Large intestine (tissue), 12 donors: ENCODE measurements around the gene OR5M11. TPM values are rescaled to one million over a fixed set of nuclear protein-coding genes. Genes with fewer than 3 reads are reported as not detected.
"Not testable (repeated sequence)": the region's sequence is repeated elsewhere in the genome, so short reads cannot be mapped to it uniquely, and the experiment has no call there.

Experiments
- DNase-seq, 2 donors: peaks; one replicate each; pipeline versions ENCODE4 v3.0.0 to v3.0.0-alpha.2; 2013
- H3K27ac ChIP-seq: one replicate; pipeline ENCODE4 v1.5.1; 2013; ENCODE audit warnings: low read length
- H3K27me3 ChIP-seq: 2 replicates; pipeline ENCODE4 v1.6.1; 2013; ENCODE audit warnings: low read length; ENCODE audit not compliant: control insufficient read depth, insufficient read depth
- H3K36me3 ChIP-seq: 2 replicates; pipeline ENCODE4 v1.6.1; 2013; ENCODE audit warnings: low read length; ENCODE audit not compliant: control insufficient read depth, insufficient read depth
- H3K4me1 ChIP-seq: one replicate; pipeline ENCODE4 v1.6.1; 2013; ENCODE audit warnings: low read length; ENCODE audit not compliant: control insufficient read depth, insufficient read depth
- H3K4me3 ChIP-seq: one replicate; pipeline ENCODE4 v1.5.1; 2013; ENCODE audit warnings: low read length
- H3K9me3 ChIP-seq: one replicate; pipeline ENCODE4 v1.6.1; 2013; ENCODE audit warnings: mild to moderate bottlenecking, low read depth, low read length, moderate library complexity; ENCODE audit not compliant: control insufficient read depth
- WGBS: methylation state at CpG from one replicate; pipeline ENCODE4 v1.1.5; 2013; ENCODE audit warnings: low lambda C conversion rate; ENCODE audit not compliant: insufficient coverage; 5-methylcytosine and 5-hydroxymethylcytosine counted together
- long read RNA-seq, 11 donors: transcript quantifications; one replicate each; lab custom pipeline, GENCODE V29; 2026
- polyA plus RNA-seq: library from polyadenylated mRNA; unstranded; fragments of 120-200 nt; gene quantifications from one replicate; pipeline ENCODE4 v1.2.1, GENCODE V29; 2013

Gene OR5M11
- polyA plus RNA-seq = not detected
- long read RNA-seq, donor 1 = 0 reads
- long read RNA-seq, donor 2 = 0 reads
- long read RNA-seq, donor 3 = 0 reads
- long read RNA-seq, donor 4 = 0 reads
- long read RNA-seq, donor 5 = 0 reads
- long read RNA-seq, donor 6 = 0 reads
- long read RNA-seq, donor 7 = 0 reads
- long read RNA-seq, donor 8 = 0 reads
- long read RNA-seq, donor 9 = 0 reads
- long read RNA-seq, donor 10 = 0 reads
- long read RNA-seq, donor 11 = 0 reads

- Histone ChIP-seq H3K9me3 (no peaks in the 10 kb centered on the region), H3K4me3 (no peak within 1 kb of the TSS), H3K27ac (no peak within 1 kb of the TSS), H3K4me1 (no peaks in the 10 kb centered on the region), H3K27me3 (no peaks in the 10 kb centered on the region), H3K36me3 (no peaks in the 10 kb centered on the region)
- no peak for DNase-seq
- WGBS = no CpG with 5 or more reads among the region's 2 CpGs
Measured at GRCh38 chr11:56543157-56543556, at the start of gene OR5M11. Gene OR5M11 (minus strand): TSS chr11:56543257. CDS start chr11:56543257, 0 bp downstream.

GRCh38 chr11:56592088-56592717 is 49.1 kb upstream of the OR5M11 start:
- not testable (repeated sequence) for H3K36me3 ChIP-seq, H3K9me3 ChIP-seq, H3K4me3 ChIP-seq, H3K4me1 ChIP-seq, DNase-seq, H3K27me3 ChIP-seq, H3K27ac ChIP-seq
- WGBS = no CpG with 5 or more reads among the region's 20 CpGs

GRCh38 chr11:56577621-56578020 is 34.6 kb upstream of the OR5M11 start, which contains the start of gene OR5M10:
Gene OR5M10 (minus strand): TSS chr11:56577721. CDS start chr11:56577721, 0 bp downstream.
- Histone ChIP-seq H3K36me3 (no peaks in the 10 kb centered on the region), H3K4me3 (no peak within 1 kb of the TSS), H3K27ac (no peak within 1 kb of the TSS), H3K27me3 (no peaks in the 10 kb centered on the region), H3K4me1 (no peaks in the 10 kb centered on the region), H3K9me3 (no peaks in the 10 kb centered on the region)
- 25% methylated on average over 1 of the region's 3 CpGs for WGBS
- no peak for DNase-seq

GRCh38 chr11:56558574-56558973 is 15.5 kb upstream of the OR5M11 start:
- no peaks in the 10 kb centered on the region for H3K27me3 ChIP-seq
- H3K4me3 ChIP-seq = no peak overlapping the region
- peak; percentile 22 to 73 for DNase-seq
- no peaks in the 10 kb centered on the region for H3K36me3 ChIP-seq
- no peaks in the 10 kb centered on the region for H3K4me1 ChIP-seq
- WGBS = 10% methylated on average over 2 of the region's 6 CpGs
- H3K27ac ChIP-seq = no peak overlapping the region
- no peaks in the 10 kb centered on the region for H3K9me3 ChIP-seq

GRCh38 chr11:56554691-56555090 is 11.6 kb upstream of the OR5M11 start:
- not testable (repeated sequence) for H3K36me3 ChIP-seq, H3K27ac ChIP-seq, H3K4me1 ChIP-seq, H3K9me3 ChIP-seq, H3K27me3 ChIP-seq, DNase-seq, H3K4me3 ChIP-seq
- WGBS = no CpG with 5 or more reads among the region's 13 CpGs

DNA sequence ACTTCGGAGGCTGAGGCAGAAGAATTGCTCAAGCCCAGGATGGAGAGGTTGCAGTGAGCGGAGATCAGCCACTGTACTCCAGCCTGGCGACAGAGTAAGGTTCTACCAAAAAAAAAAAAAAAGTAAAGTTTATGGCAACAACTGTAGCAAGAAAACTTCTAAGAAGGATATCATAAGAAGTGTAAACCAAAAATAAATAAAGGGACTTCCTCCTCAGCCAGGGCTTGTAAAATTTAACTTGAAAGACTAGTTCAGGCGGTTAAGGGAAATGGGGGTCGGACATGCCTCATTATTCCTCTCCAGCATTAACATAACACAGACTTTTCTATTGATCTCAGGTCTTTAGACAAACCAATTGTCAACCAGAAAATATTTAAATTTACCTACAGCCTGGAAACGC is 2.5 kb upstream of the OR5M11 start:
- 68% methylated on average over 4 of the region's 6 CpGs for WGBS
- no peaks in the 10 kb centered on the region for H3K27me3 ChIP-seq
- H3K4me1 ChIP-seq = no peaks in the 10 kb centered on the region
- H3K4me3 ChIP-seq = no peak overlapping the region
- no peak for DNase-seq
- no peaks in the 10 kb centered on the region for H3K9me3 ChIP-seq
- no peak overlapping the region for H3K27ac ChIP-seq
- no peaks in the 10 kb centered on the region for H3K36me3 ChIP-seq

GRCh38 chr11:56543739-56544138 is 682 bp upstream of the OR5M11 start:
- no peaks in the 10 kb centered on the region for H3K36me3 ChIP-seq
- no peak overlapping the region for H3K27ac ChIP-seq
- H3K4me3 ChIP-seq = no peak overlapping the region
- no peaks in the 10 kb centered on the region for H3K4me1 ChIP-seq
- H3K9me3 ChIP-seq = no peaks in the 10 kb centered on the region
- WGBS = no CpG with 5 or more reads among the region's 1 CpG
- no peak for DNase-seq
- no peaks in the 10 kb centered on the region for H3K27me3 ChIP-seq

DNA sequence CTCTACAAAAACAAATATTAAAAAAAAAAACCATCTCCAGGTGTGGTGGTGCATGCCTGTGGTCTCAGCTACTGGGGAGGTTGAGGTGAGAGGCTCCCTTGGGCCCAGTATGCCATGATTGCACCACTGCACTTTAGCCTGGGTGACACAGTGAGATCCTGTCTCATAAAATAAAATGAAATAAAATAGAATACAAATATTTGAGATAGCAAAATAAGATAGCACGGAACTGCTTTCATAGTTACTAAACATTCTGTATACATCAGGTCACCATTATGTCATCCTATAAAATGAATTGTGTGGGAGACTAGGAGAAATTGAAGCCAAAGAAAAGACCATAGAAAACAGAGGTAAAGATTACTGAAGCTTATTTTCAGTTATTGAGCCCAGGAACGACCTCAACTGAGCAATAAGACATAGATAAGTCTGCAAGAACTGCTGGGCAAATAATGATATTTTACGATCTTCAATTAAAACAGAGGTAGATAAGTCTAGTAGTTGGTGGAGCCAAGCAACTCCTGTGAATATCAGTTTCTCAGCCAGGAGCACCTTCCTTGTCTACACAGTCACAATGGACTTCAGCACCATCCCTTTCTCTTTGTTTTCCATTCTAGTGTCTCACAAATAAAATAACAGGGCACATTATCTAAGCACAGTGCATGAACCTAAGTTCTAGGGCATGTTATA is 9.9 kb downstream of the OR5M11 start:
- Histone ChIP-seq H3K27me3 (no peaks in the 10 kb centered on the region), H3K4me3 (no peak overlapping the region), H3K9me3 (no peaks in the 10 kb centered on the region), H3K4me1 (peaks cover 10% of the 10 kb centered on the region), H3K27ac (no peak overlapping the region), H3K36me3 (no peaks in the 10 kb centered on the region)
- peak; percentile 43 to 71 for DNase-seq
- no CpG with 5 or more reads among the region's 3 CpGs for WGBS

- no peak overlapping the region for H3K4me3 ChIP-seq
- no peak overlapping the region for H3K27ac ChIP-seq
- no peaks in the 10 kb centered on the region for H3K27me3 ChIP-seq
- H3K36me3 ChIP-seq = no peaks in the 10 kb centered on the region
- peaks cover 10% of the 10 kb centered on the region for H3K4me1 ChIP-seq
- H3K9me3 ChIP-seq = no peaks in the 10 kb centered on the region
- peak in 1 of 2 donors; percentile 31 for DNase-seq
- no CpG with 5 or more reads among the region's 2 CpGs for WGBS
Measured at GRCh38 chr11:56531856-56532255, 11.2 kb downstream of the OR5M11 start.

GRCh38 chr11:56522008-56522407 is 21.0 kb downstream of the OR5M11 start:
- no peaks in the 10 kb centered on the region for H3K4me1 ChIP-seq
- no CpG with 5 or more reads among the region's 5 CpGs for WGBS
- no peaks in the 10 kb centered on the region for H3K36me3 ChIP-seq
- no peaks in the 10 kb centered on the region for H3K27me3 ChIP-seq
- no peaks in the 10 kb centered on the region for H3K9me3 ChIP-seq
- H3K27ac ChIP-seq = no peak overlapping the region
- peak; percentile 19 to 70 for DNase-seq
- no peak overlapping the region for H3K4me3 ChIP-seq
